Fibroblast of mammary gland (primary cell): ENCODE measurements around the gene HSD3B1.

Source experiments
- DNase-seq: peaks from one replicate; pipeline ENCODE4 v3.0.0-alpha.2; 2010; ENCODE audit warnings: low read depth
- H3K4me3 ChIP-seq: 2 replicates; pipeline ENCODE4 v1.5.1; 2011; ENCODE audit warnings: low read depth, mild to moderate bottlenecking, low read length, moderate library complexity; ENCODE audit not compliant: control insufficient read depth
- TF ChIP-seq, protein P1 (sequence below): conservative IDR thresholded peaks from 2 replicates; pipeline ENCODE4 v1.5.1; 2011; ENCODE audit warnings: low read depth, low read length, inconsistent platforms; ENCODE audit not compliant: control insufficient read depth, insufficient read depth

Gene HSD3B1

DNA sequence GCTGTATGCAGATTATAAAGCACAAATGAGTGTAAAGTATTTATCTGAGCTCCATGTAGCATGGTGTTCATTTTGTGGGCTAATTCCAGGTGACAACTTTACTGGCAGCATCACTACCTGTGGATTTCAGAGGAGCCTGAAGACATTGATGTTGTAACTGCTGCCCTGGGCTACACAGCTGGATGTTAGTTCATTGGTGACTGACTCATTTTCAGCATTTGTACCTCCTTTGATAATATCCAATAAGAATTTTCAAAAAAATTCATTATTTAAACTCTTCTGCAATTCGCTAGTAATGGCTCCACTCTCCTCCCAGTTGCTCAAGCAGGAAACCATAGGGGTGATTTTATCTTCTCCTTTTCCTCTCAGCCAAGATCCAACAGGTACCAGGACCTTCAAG, 37.3 kb upstream of the HSD3B1 start:
- no peak for DNase-seq
- TF ChIP-seq, protein P1, sequence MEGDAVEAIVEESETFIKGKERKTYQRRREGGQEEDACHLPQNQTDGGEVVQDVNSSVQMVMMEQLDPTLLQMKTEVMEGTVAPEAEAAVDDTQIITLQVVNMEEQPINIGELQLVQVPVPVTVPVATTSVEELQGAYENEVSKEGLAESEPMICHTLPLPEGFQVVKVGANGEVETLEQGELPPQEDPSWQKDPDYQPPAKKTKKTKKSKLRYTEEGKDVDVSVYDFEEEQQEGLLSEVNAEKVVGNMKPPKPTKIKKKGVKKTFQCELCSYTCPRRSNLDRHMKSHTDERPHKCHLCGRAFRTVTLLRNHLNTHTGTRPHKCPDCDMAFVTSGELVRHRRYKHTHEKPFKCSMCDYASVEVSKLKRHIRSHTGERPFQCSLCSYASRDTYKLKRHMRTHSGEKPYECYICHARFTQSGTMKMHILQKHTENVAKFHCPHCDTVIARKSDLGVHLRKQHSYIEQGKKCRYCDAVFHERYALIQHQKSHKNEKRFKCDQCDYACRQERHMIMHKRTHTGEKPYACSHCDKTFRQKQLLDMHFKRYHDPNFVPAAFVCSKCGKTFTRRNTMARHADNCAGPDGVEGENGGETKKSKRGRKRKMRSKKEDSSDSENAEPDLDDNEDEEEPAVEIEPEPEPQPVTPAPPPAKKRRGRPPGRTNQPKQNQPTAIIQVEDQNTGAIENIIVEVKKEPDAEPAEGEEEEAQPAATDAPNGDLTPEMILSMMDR, result no peak
- no peak overlapping the region for H3K4me3 ChIP-seq

GRCh38 chr1:119470377-119470776, 36.6 kb upstream of the HSD3B1 start:
- no peak for DNase-seq
- TF ChIP-seq, protein P1, result no peak
- no peak overlapping the region for H3K4me3 ChIP-seq

- no peak overlapping the region for H3K4me3 ChIP-seq
- no peak for DNase-seq
- TF ChIP-seq, protein P1, result no peak
Measured at GRCh38 chr1:119470958-119471357, 36.1 kb upstream of the HSD3B1 start.

- TF ChIP-seq, protein P1, result no peak
- no peak for DNase-seq
- H3K4me3 ChIP-seq, result no peak overlapping the region
Measured at GRCh38 chr1:119471566-119471965, 35.4 kb upstream of the HSD3B1 start.

GRCh38 chr1:119472080-119472818, 34.8 kb upstream of the HSD3B1 start:
- TF ChIP-seq, protein P1, result no peak
- H3K4me3 ChIP-seq, result no peak overlapping the region
- DNase-seq, result no peak

- no peak overlapping the region for H3K4me3 ChIP-seq
- TF ChIP-seq, protein P1, result no peak
- DNase-seq, result no peak
Measured at GRCh38 chr1:119472819-119473175, 34.2 kb upstream of the HSD3B1 start.
